ENCODE data around the gene PACS2. TPM values are rescaled to one million over a fixed set of nuclear protein-coding genes. Genes with fewer than 3 reads are reported as not detected.
"Not testable (repeated sequence)": the region's sequence is repeated elsewhere in the genome, so short reads cannot be mapped to it uniquely, and the experiment has no call there.

The PACS2 gene
- total RNA-seq, 1 experiment from 2014 or later: 33.3 TPM

- no peak for DNase-seq (ENCODE audit: low read depth)
Observed at GRCh38 chr14:105313381-105314286, 914 bp upstream of the PACS2 start.

- no peak for DNase-seq (ENCODE audit: low read depth)
Observed at GRCh38 chr14:105315211-105315721, 718 bp downstream of the PACS2 start.

- DNase-seq (ENCODE audit: low read depth): peak; percentile 37
Observed at GRCh38 chr14:105315941-105316576, 1.5 kb downstream of the PACS2 start.

GRCh38 chr14:105316577-105316941, 2.0 kb downstream of the PACS2 start:
- no peak for DNase-seq (ENCODE audit: low read depth)

- DNase-seq (ENCODE audit: low read depth): no peak
Observed at GRCh38 chr14:105316968-105317510, 2.5 kb downstream of the PACS2 start.

- DNase-seq (ENCODE audit: low read depth): no peak
Observed at GRCh38 chr14:105317546-105317945, 3.0 kb downstream of the PACS2 start.

- no peak for DNase-seq (ENCODE audit: low read depth)
Observed at GRCh38 chr14:105322791-105323556, 8.4 kb downstream of the PACS2 start.

GRCh38 chr14:105323663-105324062, 9.1 kb downstream of the PACS2 start:
- no peak for DNase-seq (ENCODE audit: low read depth)

- no peak for DNase-seq (ENCODE audit: low read depth)
Observed at GRCh38 chr14:105324080-105324778, 9.7 kb downstream of the PACS2 start.

- no peak for DNase-seq (ENCODE audit: low read depth)
Observed at GRCh38 chr14:105324871-105325270, 10.3 kb downstream of the PACS2 start.

GRCh38 chr14:105325303-105325702, 10.8 kb downstream of the PACS2 start:
- no peak for DNase-seq (ENCODE audit: low read depth)

- no peak for DNase-seq (ENCODE audit: low read depth)
Observed at GRCh38 chr14:105325716-105326567, 11.4 kb downstream of the PACS2 start.

GRCh38 chr14:105326568-105326867, 12.0 kb downstream of the PACS2 start:
- DNase-seq (ENCODE audit: low read depth): no peak

GRCh38 chr14:105326891-105327694, 12.5 kb downstream of the PACS2 start:
- DNase-seq (ENCODE audit: low read depth): no peak

GRCh38 chr14:105327695-105328045, 13.1 kb downstream of the PACS2 start:
- not testable (repeated sequence) for DNase-seq (ENCODE audit: low read depth)

GRCh38 chr14:105328070-105328677, 13.6 kb downstream of the PACS2 start:
- no peak for DNase-seq (ENCODE audit: low read depth)

GRCh38 chr14:105328678-105329390, 14.3 kb downstream of the PACS2 start:
- DNase-seq (ENCODE audit: low read depth): no peak

Measured in HT1080 (cell line).